ENCODE results near the gene ZFP2. TPM values are rescaled to one million over a fixed set of nuclear protein-coding genes. Genes with fewer than 3 reads are reported as not detected.
"Not testable (repeated sequence)": the region's sequence is repeated elsewhere in the genome, so short reads cannot be mapped to it uniquely, and the experiment has no call there.

The ZFP2 gene
- polyA plus RNA-seq, 2 of the 4 experiments (the other 2 are of a cell fraction), result 0.05 to 0.10 TPM

- H3K4me1 ChIP-seq, H3K27ac ChIP-seq, H3K4me3 ChIP-seq, ATAC-seq, H3K4me2 ChIP-seq, POLR2A ChIA-PET: not testable (repeated sequence)
- CTCF ChIA-PET, result interaction anchor here (0.6 to 1.2 kb wide), 2 partner anchors 8 to 21 kb away, joined by 3 to 4 read pairs; no protein-coding TSS in a partner anchor
- WGBS (ENCODE audit: missing lambda C conversion rate), result 95% methylated on average over 4 of the region's 4 CpGs
- 0 out of 2 replicates have a peak, but pooled peaks have one; percentile 29 for TF ChIP-seq KDM1A (IDR thresholded peaks at IDR 0.05; ENCODE audit: low read depth)
- DNase-seq (ENCODE audit: low read depth in 1 of 2, low spot score in 1 of 2) (peak in 1 of 2 experiments; percentile 16), FAIRE-seq (peak; percentile 98)
- H3K9me3 ChIP-seq, result peaks cover 93% of the 10 kb centered on the region
Measured at GRCh38 chr5:178883115-178883694, 12.5 kb upstream of the ZFP2 start.

GRCh38 chr5:178883815-178884430, 11.8 kb upstream of the ZFP2 start:
- no peak for DNase-seq (ENCODE audit: low read depth in 1 of 2, low spot score in 1 of 2)
- peaks cover 95% of the 10 kb centered on the region for H3K9me3 ChIP-seq
- no peak overlapping the region for H3K4me2 ChIP-seq
- WGBS (ENCODE audit: missing lambda C conversion rate), result 92% methylated on average over 6 of the region's 6 CpGs
- H3K27ac ChIP-seq, result no peak overlapping the region
- ChIA-PET CTCF (interaction anchor here (0.6 to 1.7 kb wide), 3 partner anchors 9 to 20 kb away, joined by 3 to 4 read pairs (median 3); no protein-coding TSS in a partner anchor), POLR2A (no interaction called here)
- FAIRE-seq, result no peak
- no peak overlapping the region for H3K4me3 ChIP-seq
- H3K4me1 ChIP-seq, result no peaks in the 10 kb centered on the region
- TF ChIP-seq GATA3 (IDR thresholded peaks at IDR 0.05; ENCODE audit: borderline replicate concordance) (peak; percentile 20; the same call in 1 of the 2 replicates), KDM1A (IDR thresholded peaks at IDR 0.05; ENCODE audit: low read depth) (peak; percentile 44; the same call in 1 of the 2 replicates), SREBF2 (IDR thresholded peaks at IDR 0.05) (no peak)
- ATAC-seq, result no peak

- no peak for DNase-seq (ENCODE audit: low read depth in 1 of 2, low spot score in 1 of 2)
- H3K4me3 ChIP-seq, result no peak overlapping the region
- no peaks in the 10 kb centered on the region for H3K4me1 ChIP-seq
- FAIRE-seq, result no peak
- no peak overlapping the region for H3K27ac ChIP-seq
- ChIA-PET CTCF (interaction anchor here (0.9 kb wide), 1 partner anchor 14 kb away, joined by 3 read pairs; no protein-coding TSS in a partner anchor), POLR2A (no interaction called here)
- no peak for ATAC-seq
- WGBS (ENCODE audit: missing lambda C conversion rate), result 21% methylated on average over 5 of the region's 5 CpGs
- no peak overlapping the region for H3K4me2 ChIP-seq
- H3K9me3 ChIP-seq, result peaks cover 76% of the 10 kb centered on the region
- TF ChIP-seq EHMT2 (IDR thresholded peaks at IDR 0.05; ENCODE audit: low read depth), result no peak
- no peak for TF ChIP-seq PHF8 (IDR thresholded peaks at IDR 0.05; ENCODE audit: borderline replicate concordance, low read depth)
- TF ChIP-seq NR3C1 (IDR thresholded peaks at IDR 0.05), result no peak
- no peak for TF ChIP-seq TP53 (CRISPR knock-in tag; IDR thresholded peaks at IDR 0.05)
- no peak for TF ChIP-seq HOXA7 (CRISPR knock-in tag; IDR thresholded peaks at IDR 0.05)
- TF ChIP-seq RFX5 (IDR thresholded peaks at IDR 0.05), result no peak
- no peak for TF ChIP-seq MAFK (IDR thresholded peaks at IDR 0.05; ENCODE audit: partially characterized antibody)
- no peak for TF ChIP-seq KDM5A (IDR thresholded peaks at IDR 0.05)
- TF ChIP-seq HOXB13 (CRISPR knock-in tag; IDR thresholded peaks at IDR 0.05; ENCODE audit: low read depth), result no peak
- no peak for TF ChIP-seq SREBF2 (IDR thresholded peaks at IDR 0.05)
- TF ChIP-seq HOXB5 (CRISPR knock-in tag; IDR thresholded peaks at IDR 0.05), result no peak
- no peak for TF ChIP-seq FOXS1 (CRISPR knock-in tag; IDR thresholded peaks at IDR 0.05)
- TF ChIP-seq HES2 (IDR thresholded peaks at IDR 0.05), result no peak
- TF ChIP-seq CBX8 (IDR thresholded peaks at IDR 0.05), result no peak
- TF ChIP-seq CHD4 (IDR thresholded peaks at IDR 0.05; ENCODE audit: borderline replicate concordance), result no peak
- TF ChIP-seq GATA3 (IDR thresholded peaks at IDR 0.05; ENCODE audit: borderline replicate concordance), result no peak
- TF ChIP-seq EP300 (IDR thresholded peaks at IDR 0.05), result no peak
Measured at GRCh38 chr5:178899289-178899688, 3.6 kb downstream of the ZFP2 start.

- no peak overlapping the region for H3K27ac ChIP-seq
- no peak overlapping the region for H3K4me3 ChIP-seq
- H3K4me2 ChIP-seq, result no peak overlapping the region
- TF ChIP-seq MAZ (IDR thresholded peaks at IDR 0.05; ENCODE audit: borderline replicate concordance, low read depth, low read length), result no peak
- no peak for TF ChIP-seq CEBPB (IDR thresholded peaks at IDR 0.05)
- no peak for TF ChIP-seq RNF2 (IDR thresholded peaks at IDR 0.05; ENCODE audit: borderline replicate concordance, low read depth)
- no peak for TF ChIP-seq RARB (CRISPR knock-in tag; IDR thresholded peaks at IDR 0.05)
- no peak for TF ChIP-seq TP53 (CRISPR knock-in tag; IDR thresholded peaks at IDR 0.05)
- TF ChIP-seq HOXB5 (CRISPR knock-in tag; IDR thresholded peaks at IDR 0.05), result no peak
- no peak for TF ChIP-seq SREBF2 (IDR thresholded peaks at IDR 0.05)
- TF ChIP-seq CBX8 (IDR thresholded peaks at IDR 0.05), result no peak
- FAIRE-seq, result no peak
- no peaks in the 10 kb centered on the region for H3K4me1 ChIP-seq
- ATAC-seq, result no peak
- ChIA-PET CTCF (no interaction called here), POLR2A (interaction anchor here (0.6 kb wide), 1 partner anchor 35 kb away, joined by 3 read pairs; no protein-coding TSS in a partner anchor)
- DNase-seq (ENCODE audit: low read depth in 1 of 2, low spot score in 1 of 2), result no peak
- H3K9me3 ChIP-seq, result peaks cover 76% of the 10 kb centered on the region
- 5% methylated on average over 3 of the region's 3 CpGs for WGBS (ENCODE audit: missing lambda C conversion rate)
Measured at GRCh38 chr5:178902849-178903248, 7.1 kb downstream of the ZFP2 start.

Measured in A549 (cell line).